ENCODE measurements around the gene FAM180A.

DNA sequence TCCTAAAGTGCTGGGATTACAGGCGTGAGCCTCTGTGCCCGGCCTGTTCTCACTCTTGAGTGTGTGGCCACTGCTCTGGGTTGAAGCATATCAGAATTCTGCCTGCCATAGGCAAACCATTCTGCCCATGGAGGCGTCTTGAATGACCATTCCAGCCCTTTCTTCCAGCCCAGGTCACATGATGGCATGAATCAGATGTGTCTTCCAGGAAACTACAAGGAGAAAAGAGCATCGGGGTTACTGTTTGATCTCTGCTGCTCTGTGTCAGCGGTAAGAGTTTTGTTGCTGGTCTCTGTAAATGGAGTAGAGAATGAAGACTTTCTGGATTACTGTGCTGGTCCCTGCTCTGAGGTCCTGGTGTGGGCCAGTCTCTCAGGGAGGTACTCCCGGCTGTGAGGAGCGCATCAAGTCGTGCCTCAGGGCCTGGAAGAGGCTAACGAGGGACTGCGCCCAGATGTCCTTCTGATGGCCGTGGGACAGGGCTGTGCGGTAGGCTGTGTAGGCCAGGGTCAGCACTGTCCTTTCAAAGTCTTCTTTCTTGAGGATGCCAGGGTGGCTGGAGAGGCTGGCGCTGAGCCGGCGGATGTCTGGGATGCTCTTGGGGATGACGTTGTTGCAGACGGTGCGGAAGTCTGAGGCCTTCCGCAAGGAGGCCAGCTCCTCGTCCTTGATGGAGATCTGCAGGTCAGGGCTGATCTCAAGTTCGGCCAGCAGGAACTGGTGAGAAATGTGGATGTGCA is 14.8 kb downstream of the FAM180A start:
- TF ChIP-seq, protein P1, sequence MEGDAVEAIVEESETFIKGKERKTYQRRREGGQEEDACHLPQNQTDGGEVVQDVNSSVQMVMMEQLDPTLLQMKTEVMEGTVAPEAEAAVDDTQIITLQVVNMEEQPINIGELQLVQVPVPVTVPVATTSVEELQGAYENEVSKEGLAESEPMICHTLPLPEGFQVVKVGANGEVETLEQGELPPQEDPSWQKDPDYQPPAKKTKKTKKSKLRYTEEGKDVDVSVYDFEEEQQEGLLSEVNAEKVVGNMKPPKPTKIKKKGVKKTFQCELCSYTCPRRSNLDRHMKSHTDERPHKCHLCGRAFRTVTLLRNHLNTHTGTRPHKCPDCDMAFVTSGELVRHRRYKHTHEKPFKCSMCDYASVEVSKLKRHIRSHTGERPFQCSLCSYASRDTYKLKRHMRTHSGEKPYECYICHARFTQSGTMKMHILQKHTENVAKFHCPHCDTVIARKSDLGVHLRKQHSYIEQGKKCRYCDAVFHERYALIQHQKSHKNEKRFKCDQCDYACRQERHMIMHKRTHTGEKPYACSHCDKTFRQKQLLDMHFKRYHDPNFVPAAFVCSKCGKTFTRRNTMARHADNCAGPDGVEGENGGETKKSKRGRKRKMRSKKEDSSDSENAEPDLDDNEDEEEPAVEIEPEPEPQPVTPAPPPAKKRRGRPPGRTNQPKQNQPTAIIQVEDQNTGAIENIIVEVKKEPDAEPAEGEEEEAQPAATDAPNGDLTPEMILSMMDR (IDR thresholded peaks at IDR 0.05; ENCODE audit: insufficient read depth, low read length, poor library complexity, severe bottlenecking), result no peak
- no peak for TF ChIP-seq EZH2phosphoT487 (conservative IDR thresholded peaks at IDR 0.05; ENCODE audit: low read length)
